B cell (primary cell): ENCODE data around the gene FAM229A. TPM values are rescaled to one million over a fixed set of nuclear protein-coding genes. Genes with fewer than 3 reads are reported as not detected.

Experiments
- ATAC-seq: fragments of 200-7000 bp; cut with Tn5 transposase; one replicate; pipeline ENCODE4 v1.10.0; 2021; ENCODE audit warnings: low read depth, mild to moderate bottlenecking, moderate number of reproducible peaks, moderate library complexity
- CTCF ChIA-PET: fragments of 350-600 bp; sonication (Branson Sonifier 250); formaldehyde crosslinking; loops from one replicate; lab custom pipeline; 2021; ENCODE audit warnings: antibody characterized with exemption, inconsistent platforms; lab: Charles Lee
- POLR2A ChIA-PET: fragments of 350-600 bp; sonication (Branson Sonifier 250); formaldehyde crosslinking; loops from one replicate; lab custom pipeline; 2021; ENCODE audit warnings: antibody characterized with exemption; lab: Charles Lee
- DNase-seq: peaks from one replicate; pipeline ENCODE4 v3.0.0; 2013
- H2AFZ ChIP-seq: 2 replicates; pipeline ENCODE4 v1.6.1; 2012; ENCODE audit warnings: mild to moderate bottlenecking, low read depth, low read length; ENCODE audit not compliant: insufficient read depth, poor library complexity, severe bottlenecking
- H3K27ac ChIP-seq, 2 donors: 1 replicate in 1 of 2; 2 replicates in 1 of 2; pipeline ENCODE4 v1.5.1; 2012 to 2013; ENCODE audit warnings: low read length in 2 of 2, mild to moderate bottlenecking in 2 of 2, moderate library complexity in 1 of 2
- H3K27me3 ChIP-seq, 4 experiments: fragments of 200-600 bp in 1 of 4; sonication (generic) in 1 of 4; replicated peaks in 1 of 4; 1 replicate in 2 of 4; 2 replicates in 2 of 4; pipeline versions ENCODE4 v1.6.1 to v1.7.0; 2013 to 2016; ENCODE audit warnings: low read length in 3 of 4, mild to moderate bottlenecking in 2 of 4, mixed read lengths in 1 of 4, moderate library complexity in 1 of 4; ENCODE audit not compliant: insufficient read depth in 4 of 4, control insufficient read depth in 3 of 4; ENCODE audit errors: control extremely low read depth in 1 of 4
- H3K36me3 ChIP-seq, 2 experiments: replicated peaks in 1 of 2; 1 replicate in 1 of 2; 2 replicates in 1 of 2; pipeline versions ENCODE4 v1.6.1 to v1.7.1; 2013; ENCODE audit warnings: low read length in 1 of 2; ENCODE audit not compliant: insufficient read depth in 2 of 2, control insufficient read depth in 1 of 2; ENCODE audit errors: control extremely low read depth in 1 of 2, extremely low read depth in 1 of 2
- H3K4me1 ChIP-seq, 2 donors: fragments of 200-600 bp in 1 of 2; sonication (generic) in 1 of 2; 1 replicate in 1 of 2; 2 replicates in 1 of 2; pipeline versions ENCODE4 v1.5.1 to v1.6.1; 2013 to 2017; ENCODE audit warnings: low read length in 2 of 2; ENCODE audit not compliant: control insufficient read depth in 2 of 2, insufficient read depth in 2 of 2
- H3K4me2 ChIP-seq: replicated peaks from 2 replicates; pipeline ENCODE3; 2012; ENCODE audit warnings: mild to moderate bottlenecking, low read depth, low read length; ENCODE audit not compliant: poor library complexity, severe bottlenecking
- H3K4me3 ChIP-seq, 5 experiments: fragments of 200-600 bp in 1 of 5; sonication (generic) in 1 of 5; 1 replicate in 3 of 5; 2 replicates in 2 of 5; pipeline versions ENCODE4 v1.5.1 to v1.7.0; 2011 to 2016; ENCODE audit warnings: low read length in 4 of 5, mild to moderate bottlenecking in 4 of 5, low read depth in 2 of 5, control low read depth in 1 of 5, moderate library complexity in 1 of 5; ENCODE audit not compliant: insufficient read depth in 1 of 5; ENCODE audit errors: control extremely low read depth in 1 of 5, extremely low read depth in 1 of 5
- H3K79me2 ChIP-seq: fragments of 200-600 bp; sonication (generic); one replicate; pipeline ENCODE4 v1.6.0; 2016; ENCODE audit warnings: low read length; ENCODE audit not compliant: control insufficient read depth, insufficient read depth
- H3K9ac ChIP-seq: fragments of 200-600 bp; sonication (generic); 2 replicates; pipeline ENCODE4 v1.6.1; 2017; ENCODE audit warnings: mild to moderate bottlenecking, low read length, moderate library complexity
- H3K9me3 ChIP-seq, 3 donors: one replicate each; pipeline versions ENCODE4 v1.6.1 to v1.7.1; 2013; ENCODE audit warnings: low read length in 2 of 3; ENCODE audit not compliant: control insufficient read depth in 2 of 3, insufficient read depth in 1 of 3; ENCODE audit errors: control extremely low read depth in 1 of 3
- H4K20me1 ChIP-seq: 2 replicates; pipeline ENCODE4 v1.6.0; 2012; ENCODE audit warnings: mild to moderate bottlenecking, low read length; ENCODE audit not compliant: insufficient read depth, control insufficient read depth, poor library complexity, severe bottlenecking
- H3K27ac Mint-ChIP-seq: one replicate; pipeline ENCODE4 v1.8.0; 2021; ENCODE audit warnings: mixed read lengths
- H3K27me3 Mint-ChIP-seq: one replicate; pipeline ENCODE4 v1.8.0; 2021; ENCODE audit warnings: mixed read lengths
- H3K4me1 Mint-ChIP-seq: one replicate; pipeline ENCODE4 v1.8.0; 2021; ENCODE audit warnings: mixed read lengths
- H3K4me3 Mint-ChIP-seq: one replicate; pipeline ENCODE4 v1.8.0; 2021; ENCODE audit warnings: mixed read lengths
- H3K9me3 Mint-ChIP-seq: one replicate; pipeline ENCODE4 v1.8.0; 2022; ENCODE audit warnings: mixed read lengths; ENCODE audit not compliant: insufficient read depth
- EZH2 ChIP-seq: IDR thresholded peaks from 2 replicates; pipeline ENCODE4 v1.6.1; 2012; ENCODE audit warnings: borderline replicate concordance, low read depth, mild to moderate bottlenecking, moderate library complexity, low read length; ENCODE audit not compliant: insufficient read depth, poor library complexity, severe bottlenecking
- WGBS: methylation state at CpG from one replicate; pipeline ENCODE4 v1.1.5; 2013; ENCODE audit warnings: missing lambda C conversion rate; ENCODE audit not compliant: insufficient coverage; 5-methylcytosine and 5-hydroxymethylcytosine counted together
- intact Hi-C: fragments of 100-400 bp; cut with micrococcal nuclease; formaldehyde crosslinking; loops from one replicate; pipeline ENCODE4 v1.10.0; 2022
- polyA plus RNA-seq: library from polyadenylated mRNA; depleted of rRNA; stranded (reverse); fragments of >200 nt; gene quantifications from 2 replicates; pipeline ENCODE4 v1.2.3, GENCODE V29; 2012
- total RNA-seq, 2 donors: library from RNA; stranded (reverse); fragments of 120-200 nt in 1 of 2; gene quantifications; 1 replicate in 1 of 2; 2 replicates in 1 of 2; pipeline versions ENCODE4 v1.2.3 to v1.2.4, GENCODE V29; 2013 to 2022
- TF ChIP-seq, protein P1 (sequence below): fragments of 200-600 bp; IDR thresholded peaks from one replicate; pipeline ENCODE4 v1.8.0; 2022; ENCODE audit warnings: antibody characterized with exemption, mild to moderate bottlenecking

Gene FAM229A
- total and polyA plus RNA-seq, 2 donors (not counting 1 experiment from before 2014, with no cell fraction given), result 33.3 to 33.8 TPM

DNA sequence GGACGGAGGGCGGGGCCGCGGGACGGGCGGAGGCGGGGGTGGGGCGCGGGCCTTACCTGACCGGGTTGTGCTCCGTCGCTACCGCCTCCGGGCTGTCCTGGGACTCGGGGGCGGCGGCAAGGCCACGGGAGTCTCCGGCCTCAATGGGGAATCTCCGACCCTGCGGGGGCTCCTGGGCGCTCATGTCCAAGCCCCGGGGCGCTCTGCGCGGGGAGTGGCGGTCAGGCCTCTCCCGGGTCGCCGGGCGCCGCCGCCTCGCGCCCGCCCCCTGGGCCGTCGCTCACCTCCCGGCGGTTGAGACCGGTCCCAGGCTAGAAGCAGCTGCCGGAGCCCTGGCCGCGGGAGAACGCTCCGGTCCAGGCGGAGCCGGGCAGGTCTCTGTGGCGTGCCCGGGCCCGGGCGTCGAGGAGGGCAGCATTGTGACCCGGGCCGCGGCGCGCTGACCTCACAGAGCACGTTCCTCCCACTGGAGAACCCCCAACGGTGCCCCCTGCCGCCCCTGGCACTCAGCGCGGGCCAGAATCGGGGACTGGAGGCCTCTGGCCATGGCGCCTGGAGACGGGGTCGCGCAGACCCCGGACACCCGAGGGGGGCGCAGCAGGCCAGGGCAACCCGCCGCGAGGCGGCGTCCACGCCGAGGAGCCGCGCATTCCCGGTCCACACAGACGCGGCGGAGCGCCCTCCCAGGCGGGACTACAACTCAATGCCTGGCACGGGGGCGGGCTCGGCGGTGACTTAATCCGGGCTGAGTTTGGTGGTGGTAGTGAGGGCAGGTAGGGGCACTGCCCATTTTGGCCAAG lies 411 bp downstream of the FAM229A start:
- Mint-ChIP-seq H3K4me3 (peak overlapping the region; percentile 78), H3K4me1 (peaks cover 29% of the 10 kb centered on the region), H3K9me3 (no peaks in the 10 kb centered on the region), H3K27me3 (no peaks in the 10 kb centered on the region), H3K27ac (no peak overlapping the region)
- Histone ChIP-seq H3K4me2 (peak overlapping the region; percentile 94), H3K27ac (no peak overlapping the region), H3K79me2 (no peaks in the 10 kb centered on the region), H3K27me3 (no peaks in the 10 kb centered on the region), H3K4me1 (peaks cover 22 to 35% of the 10 kb centered on the region in 2 donors), H3K36me3 (peaks cover 0 to 16% of the 10 kb centered on the region in 2 experiments), H3K9me3 (no peaks in the 10 kb centered on the region), H3K9ac (peak overlapping the region; percentile 57), H3K4me3 (peak overlapping the region in 3 of 5 experiments; percentile 51 to 54 (median 54)), H4K20me1 (no peaks in the 10 kb centered on the region), H2AFZ (peak overlapping the region; percentile 53)
- ATAC-seq (peak; percentile 46), DNase-seq (peak; percentile 65)
- no peak for TF ChIP-seq EZH2
- TF ChIP-seq, protein P1, sequence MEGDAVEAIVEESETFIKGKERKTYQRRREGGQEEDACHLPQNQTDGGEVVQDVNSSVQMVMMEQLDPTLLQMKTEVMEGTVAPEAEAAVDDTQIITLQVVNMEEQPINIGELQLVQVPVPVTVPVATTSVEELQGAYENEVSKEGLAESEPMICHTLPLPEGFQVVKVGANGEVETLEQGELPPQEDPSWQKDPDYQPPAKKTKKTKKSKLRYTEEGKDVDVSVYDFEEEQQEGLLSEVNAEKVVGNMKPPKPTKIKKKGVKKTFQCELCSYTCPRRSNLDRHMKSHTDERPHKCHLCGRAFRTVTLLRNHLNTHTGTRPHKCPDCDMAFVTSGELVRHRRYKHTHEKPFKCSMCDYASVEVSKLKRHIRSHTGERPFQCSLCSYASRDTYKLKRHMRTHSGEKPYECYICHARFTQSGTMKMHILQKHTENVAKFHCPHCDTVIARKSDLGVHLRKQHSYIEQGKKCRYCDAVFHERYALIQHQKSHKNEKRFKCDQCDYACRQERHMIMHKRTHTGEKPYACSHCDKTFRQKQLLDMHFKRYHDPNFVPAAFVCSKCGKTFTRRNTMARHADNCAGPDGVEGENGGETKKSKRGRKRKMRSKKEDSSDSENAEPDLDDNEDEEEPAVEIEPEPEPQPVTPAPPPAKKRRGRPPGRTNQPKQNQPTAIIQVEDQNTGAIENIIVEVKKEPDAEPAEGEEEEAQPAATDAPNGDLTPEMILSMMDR, result no peak
- ChIA-PET CTCF (interaction anchor here (1.5 kb wide), 1 partner anchor 121 kb away, joined by 4 read pairs; no protein-coding TSS in a partner anchor), POLR2A (interaction anchor here (0.6 kb wide), 1 partner anchor 120 kb away, joined by 3 read pairs; no protein-coding TSS in a partner anchor)
- WGBS, result 6% methylated on average over 84 of the region's 91 CpGs
- intact Hi-C loops, result no loop called here

DNA sequence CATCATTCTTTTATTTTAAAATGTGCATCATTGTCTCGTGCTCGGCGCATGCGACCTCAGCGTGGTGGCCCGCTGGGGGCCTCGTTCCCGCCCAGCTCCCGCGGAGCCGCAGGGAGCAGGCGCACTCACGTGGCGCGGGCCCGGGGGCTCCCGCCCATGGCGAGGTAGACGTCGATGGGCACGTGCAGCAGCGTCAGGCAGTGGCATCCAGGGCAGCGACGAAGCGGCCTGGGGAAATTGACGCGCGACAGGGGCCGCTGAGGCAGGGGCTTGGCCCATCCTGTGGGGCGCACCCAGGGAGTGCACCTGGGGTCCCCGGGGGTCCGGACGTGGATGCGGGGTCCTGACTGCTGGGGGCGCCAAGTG lies 994 bp downstream of the FAM229A start:
- Mint-ChIP-seq H3K4me3 (no peak overlapping the region), H3K4me1 (peaks cover 29% of the 10 kb centered on the region), H3K9me3 (no peaks in the 10 kb centered on the region), H3K27ac (no peak overlapping the region), H3K27me3 (no peaks in the 10 kb centered on the region)
- Histone ChIP-seq H3K27ac (no peak overlapping the region), H3K79me2 (no peaks in the 10 kb centered on the region), H3K27me3 (no peaks in the 10 kb centered on the region), H3K36me3 (peaks cover 0 to 13% of the 10 kb centered on the region in 2 experiments), H3K9me3 (no peaks in the 10 kb centered on the region), H2AFZ (no peak overlapping the region), H3K9ac (peak overlapping the region; percentile 57), H3K4me1 (peaks cover 22 to 35% of the 10 kb centered on the region in 2 donors), H4K20me1 (no peaks in the 10 kb centered on the region), H3K4me2 (peak overlapping the region; percentile 94), H3K4me3 (peak overlapping the region in 1 of 5 experiments; percentile 54)
- POLR2A ChIA-PET, result interaction anchor here (0.6 kb wide), 1 partner anchor 119 kb away, joined by 3 read pairs; no protein-coding TSS in a partner anchor
- ATAC-seq, result no peak
- 71% methylated on average over 35 of the region's 35 CpGs for WGBS
- TF ChIP-seq, protein P1, result no peak
- TF ChIP-seq EZH2, result no peak
- intact Hi-C loops, result no loop called here
- CTCF ChIA-PET, result no interaction called here
- DNase-seq, result no peak
